Stimulated activated naive CD4-positive, alpha-beta T cell treated with Interleukin-2 at 50 U/mL for 16 hours (primary cell): ENCODE measurements around the gene GPR162.
A peak's percentile ranks its signal among the peaks of the same experiment; 100 is the strongest.

Experiments
- DNase-seq: peaks from one replicate; lab custom pipeline; 2025; lab: John Stamatoyannopoulos, UW

GPR162 gene

DNA sequence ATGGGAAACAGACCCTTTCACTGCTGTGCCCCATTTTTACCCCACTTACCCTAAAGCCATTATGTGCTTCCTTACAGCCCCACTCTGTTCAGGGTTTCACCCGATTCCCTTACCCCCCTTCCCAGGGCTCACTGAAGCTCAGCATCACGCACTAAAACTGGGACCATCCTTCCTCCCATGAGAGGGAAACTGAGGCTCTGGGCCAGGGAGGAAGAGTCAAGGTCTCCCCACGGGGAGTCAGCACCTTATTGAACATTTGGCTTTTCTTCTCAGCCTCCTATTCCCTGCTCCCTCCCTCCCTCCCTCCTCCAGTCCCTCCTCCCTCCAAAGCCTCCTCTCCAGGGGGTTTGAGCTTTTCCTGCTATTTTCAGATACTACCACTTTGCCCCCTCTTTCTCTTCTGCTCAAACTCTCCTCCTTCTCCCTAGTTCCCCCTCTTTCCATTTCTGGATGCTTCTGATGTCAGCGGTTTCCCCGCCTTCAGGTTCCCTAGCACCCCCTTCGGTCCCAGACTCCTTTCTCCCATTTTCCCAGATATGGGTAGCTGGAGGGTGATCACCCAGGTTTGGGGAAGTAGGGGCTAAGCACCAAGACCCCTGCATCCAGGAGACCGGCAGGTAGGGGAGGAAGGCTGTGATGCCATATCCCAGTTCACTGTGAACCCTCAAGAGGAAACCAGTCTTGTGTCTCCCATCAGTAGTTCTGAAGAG, 960 bp downstream of the GPR162 start:
- DNase-seq = no peak

DNA sequence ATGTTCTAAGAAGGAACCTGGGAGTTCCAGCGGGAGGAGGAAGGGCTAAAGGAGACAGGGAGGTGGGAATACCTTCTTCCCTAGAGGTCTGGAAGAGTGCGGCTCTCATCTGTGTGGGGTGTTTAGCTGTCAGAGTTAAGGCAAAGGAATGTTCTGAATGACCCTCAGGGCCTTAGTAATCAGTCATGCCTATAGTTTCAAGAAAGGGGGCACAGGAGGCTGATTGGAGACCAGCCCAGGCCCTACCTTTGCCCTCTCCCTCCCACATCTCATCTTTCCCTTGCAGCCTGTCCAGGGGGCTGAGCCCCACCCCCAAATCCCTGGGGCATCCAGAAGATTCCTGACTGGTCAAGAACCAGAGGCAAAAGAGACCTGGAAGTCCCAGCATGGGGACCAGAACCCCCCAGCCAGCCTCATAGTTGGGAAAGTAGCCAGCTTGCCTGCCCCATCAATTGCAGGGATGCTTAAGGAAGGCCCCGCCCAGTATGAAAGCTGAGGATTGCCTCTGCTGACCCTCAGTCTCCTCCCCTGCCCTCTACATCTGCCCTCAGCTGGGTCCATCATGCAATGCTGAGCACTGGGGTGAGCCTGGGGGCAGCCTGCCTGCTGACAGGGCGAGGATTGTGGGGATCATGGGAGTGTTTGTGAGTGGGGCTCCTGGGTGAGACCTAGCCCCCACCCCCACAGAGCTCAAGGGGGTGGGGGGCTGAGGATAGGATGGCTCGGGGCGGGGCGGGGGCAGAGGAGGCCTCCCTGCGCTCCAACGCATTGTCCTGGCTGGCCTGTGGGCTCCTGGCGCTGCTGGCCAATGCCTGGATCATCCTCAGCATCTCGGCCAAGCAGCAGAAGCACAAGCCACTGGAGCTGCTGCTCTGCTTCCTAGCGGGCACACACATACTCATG, 1.8 kb downstream of the GPR162 start:
- no peak for DNase-seq

DNA sequence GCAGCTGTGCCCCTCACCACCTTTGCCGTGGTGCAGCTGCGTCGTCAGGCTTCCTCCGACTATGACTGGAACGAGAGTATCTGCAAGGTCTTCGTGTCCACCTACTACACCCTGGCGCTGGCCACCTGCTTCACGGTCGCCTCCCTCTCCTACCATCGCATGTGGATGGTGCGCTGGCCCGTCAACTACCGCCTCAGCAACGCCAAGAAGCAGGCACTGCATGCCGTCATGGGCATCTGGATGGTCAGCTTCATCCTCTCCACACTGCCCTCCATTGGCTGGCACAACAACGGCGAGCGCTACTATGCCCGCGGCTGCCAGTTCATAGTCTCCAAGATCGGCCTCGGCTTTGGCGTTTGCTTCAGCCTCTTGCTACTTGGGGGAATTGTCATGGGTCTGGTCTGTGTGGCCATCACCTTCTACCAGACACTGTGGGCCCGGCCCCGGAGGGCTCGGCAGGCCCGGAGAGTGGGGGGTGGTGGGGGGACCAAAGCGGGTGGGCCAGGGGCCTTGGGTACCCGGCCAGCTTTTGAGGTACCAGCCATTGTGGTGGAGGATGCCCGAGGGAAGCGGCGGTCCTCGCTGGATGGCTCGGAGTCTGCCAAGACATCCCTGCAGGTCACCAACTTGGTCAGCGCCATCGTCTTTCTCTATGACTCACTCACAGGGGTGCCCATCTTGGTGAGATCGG, 2.6 kb downstream of the GPR162 start:
- DNase-seq = no peak

DNA sequence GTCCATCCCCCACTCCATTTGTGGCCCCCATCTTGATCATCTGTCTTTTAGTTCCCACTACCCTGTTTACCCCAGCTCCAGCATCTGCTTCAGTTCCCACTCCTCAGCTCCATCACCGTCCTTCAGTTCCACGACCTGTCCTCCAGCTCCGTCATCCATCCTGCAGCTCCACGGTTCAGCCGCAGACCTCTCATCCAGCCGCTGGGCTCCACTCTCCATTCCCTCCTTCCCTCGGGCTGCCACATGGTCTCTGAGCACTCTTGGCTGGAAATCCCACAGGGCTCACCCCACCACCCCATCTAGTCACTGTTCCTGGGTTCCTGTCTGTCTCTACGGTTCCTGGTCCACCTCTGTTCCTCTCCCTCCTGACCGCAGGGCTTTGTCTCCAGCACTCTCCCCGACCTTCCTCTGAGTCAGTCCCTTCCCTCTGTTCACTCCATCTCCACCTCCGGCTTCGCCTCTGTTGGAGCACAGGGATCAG, 3.3 kb downstream of the GPR162 start:
- no peak for DNase-seq

DNA sequence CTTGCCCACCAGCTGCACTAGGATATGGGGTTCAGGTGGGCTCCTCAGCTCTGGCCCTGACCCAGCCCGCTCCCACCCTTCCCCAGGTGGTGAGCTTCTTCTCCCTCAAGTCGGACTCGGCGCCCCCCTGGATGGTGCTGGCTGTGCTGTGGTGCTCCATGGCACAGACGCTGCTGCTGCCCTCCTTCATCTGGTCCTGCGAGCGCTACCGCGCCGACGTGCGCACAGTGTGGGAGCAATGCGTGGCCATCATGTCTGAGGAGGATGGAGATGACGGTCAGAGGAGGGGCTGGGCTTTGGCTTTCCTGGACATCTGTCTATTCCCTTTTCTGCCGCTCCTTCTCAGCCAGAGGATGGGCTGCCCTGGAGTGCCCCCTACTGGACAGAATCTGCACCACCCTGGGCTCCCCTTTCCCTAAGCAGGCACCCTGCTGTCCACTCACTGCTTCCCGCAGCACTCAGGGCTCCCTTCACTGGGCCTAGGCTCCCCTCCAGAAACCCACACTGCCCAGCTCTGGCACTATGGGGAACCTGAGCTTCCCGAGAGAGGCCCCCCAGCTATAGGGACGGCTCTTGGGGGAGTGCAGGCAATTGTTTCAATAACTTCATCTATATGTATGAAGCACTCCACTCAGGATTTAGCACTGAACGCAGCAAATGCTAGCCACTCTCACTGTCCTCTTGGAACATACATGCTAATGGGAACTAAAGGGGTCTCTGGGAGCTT, 3.9 kb downstream of the GPR162 start:
- DNase-seq = peak; percentile 71

DNA sequence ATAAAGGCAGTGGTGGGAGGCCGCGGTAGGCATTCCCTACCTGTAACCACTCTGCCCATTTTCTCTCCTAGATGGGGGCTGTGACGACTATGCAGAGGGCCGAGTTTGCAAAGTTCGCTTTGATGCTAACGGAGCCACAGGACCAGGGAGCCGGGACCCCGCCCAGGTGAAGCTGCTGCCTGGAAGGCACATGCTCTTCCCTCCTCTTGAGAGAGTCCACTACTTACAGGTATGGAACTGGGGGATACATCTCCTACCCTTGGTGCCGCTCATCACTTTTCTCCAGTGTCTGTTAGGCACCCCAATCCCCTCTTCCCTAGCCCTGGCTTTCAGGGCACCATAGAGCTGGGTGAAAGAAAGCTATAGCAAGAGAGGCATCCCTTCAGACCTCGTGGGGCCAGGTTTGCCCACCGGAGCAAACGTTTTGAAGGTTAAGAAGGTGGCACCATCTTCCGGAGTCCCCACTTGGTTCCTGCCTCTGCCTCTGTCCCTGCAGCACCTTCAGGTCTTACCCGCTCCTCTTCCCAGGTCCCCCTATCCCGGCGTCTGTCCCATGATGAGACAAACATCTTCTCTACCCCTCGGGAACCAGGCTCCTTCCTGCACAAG, 4.6 kb downstream of the GPR162 start:
- DNase-seq = no peak

DNA sequence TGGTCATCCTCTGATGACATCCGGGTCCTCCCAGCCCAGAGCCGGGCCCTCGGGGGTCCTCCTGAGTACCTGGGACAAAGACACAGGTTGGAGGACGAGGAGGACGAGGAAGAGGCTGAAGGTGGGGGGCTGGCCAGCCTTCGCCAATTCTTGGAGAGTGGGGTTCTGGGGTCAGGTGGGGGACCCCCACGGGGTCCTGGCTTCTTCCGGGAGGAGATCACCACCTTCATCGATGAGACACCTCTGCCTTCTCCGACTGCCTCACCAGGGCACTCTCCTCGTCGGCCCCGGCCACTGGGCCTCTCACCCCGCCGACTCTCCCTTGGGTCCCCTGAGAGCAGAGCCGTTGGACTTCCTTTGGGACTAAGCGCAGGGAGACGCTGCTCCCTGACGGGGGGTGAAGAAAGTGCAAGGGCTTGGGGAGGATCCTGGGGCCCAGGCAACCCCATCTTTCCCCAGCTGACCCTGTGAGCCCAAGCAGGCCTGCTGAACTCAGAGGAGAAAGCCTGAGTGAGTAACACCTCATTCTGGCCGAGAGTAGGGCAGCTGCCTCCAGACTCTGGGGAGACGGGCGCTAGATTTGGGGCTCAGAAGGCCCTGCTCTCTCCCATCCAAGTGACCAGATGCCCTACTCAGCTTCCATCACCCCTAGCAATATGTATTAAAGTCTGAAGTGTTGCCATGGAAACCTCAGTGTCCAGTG, 5.3 kb downstream of the GPR162 start:
- DNase-seq = no peak

DNA sequence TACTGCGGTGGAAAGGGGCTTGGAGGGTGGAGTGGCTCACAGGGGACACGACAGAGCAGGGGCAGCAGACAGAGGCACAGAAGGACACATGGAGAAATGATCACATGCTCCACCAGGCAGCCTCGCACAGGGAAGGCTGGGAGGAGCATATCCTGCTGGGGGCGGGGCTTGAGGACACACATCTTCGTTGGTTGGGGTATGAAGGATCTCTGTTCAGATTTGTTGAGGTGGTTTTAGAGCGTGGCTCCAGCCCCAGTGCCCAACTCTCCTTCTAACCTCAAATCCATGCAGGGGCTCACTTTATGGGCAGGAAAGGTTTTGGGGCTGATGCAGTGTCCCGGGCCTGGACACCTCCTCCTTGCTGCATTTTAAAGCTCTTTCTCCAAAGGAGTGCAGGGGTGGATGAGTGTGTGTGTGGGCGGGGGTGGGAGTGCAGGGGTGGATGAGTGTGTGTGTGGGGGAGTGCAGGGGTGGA, 5.9 kb downstream of the GPR162 start:
- DNase-seq = peak; percentile 38

DNA sequence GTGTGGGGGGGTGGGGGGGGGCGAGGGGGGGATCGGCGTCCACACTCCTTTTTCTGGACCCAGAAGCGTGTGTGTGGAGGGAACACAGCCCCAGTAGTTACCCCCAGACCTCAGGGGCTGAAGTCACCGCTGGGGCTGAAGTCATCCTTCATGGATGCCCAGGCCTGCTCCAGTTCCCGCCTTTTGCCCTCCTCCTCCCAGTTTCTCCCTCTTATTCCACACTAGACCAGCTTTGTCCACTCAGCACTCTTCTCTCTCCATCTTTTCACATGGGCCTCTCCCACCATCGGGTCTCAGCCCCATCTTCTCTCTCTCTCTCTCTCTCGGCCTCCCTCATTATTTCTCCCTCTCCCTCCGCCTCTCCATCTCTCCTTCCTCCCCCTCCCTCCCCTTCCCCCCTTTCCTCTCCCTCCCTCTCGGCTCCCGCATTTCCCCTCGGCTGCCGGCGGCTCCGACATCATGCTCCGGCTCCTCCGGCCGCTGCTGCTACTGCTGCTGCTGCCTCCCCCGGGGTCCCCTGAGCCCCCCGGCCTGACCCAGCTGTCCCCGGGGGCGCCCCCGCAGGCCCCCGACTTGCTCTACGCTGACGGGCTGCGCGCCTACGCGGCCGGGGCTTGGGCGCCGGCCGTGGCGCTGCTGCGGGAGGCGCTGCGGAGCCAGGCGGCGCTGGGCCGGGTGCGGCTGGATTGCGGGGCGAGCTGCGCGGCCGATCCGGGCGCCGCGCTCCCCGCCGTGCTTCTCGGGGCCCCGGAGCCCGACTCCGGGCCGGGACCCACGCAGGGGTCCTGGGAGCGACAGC, 6.6 kb downstream of the GPR162 start, which contains the start of gene P3H3:
P3H3 (plus strand) TSS at position 426 of the 799 bp plus-strand sequence; CDS start at position 460, 34 bp downstream.
- no peak for DNase-seq

DNA sequence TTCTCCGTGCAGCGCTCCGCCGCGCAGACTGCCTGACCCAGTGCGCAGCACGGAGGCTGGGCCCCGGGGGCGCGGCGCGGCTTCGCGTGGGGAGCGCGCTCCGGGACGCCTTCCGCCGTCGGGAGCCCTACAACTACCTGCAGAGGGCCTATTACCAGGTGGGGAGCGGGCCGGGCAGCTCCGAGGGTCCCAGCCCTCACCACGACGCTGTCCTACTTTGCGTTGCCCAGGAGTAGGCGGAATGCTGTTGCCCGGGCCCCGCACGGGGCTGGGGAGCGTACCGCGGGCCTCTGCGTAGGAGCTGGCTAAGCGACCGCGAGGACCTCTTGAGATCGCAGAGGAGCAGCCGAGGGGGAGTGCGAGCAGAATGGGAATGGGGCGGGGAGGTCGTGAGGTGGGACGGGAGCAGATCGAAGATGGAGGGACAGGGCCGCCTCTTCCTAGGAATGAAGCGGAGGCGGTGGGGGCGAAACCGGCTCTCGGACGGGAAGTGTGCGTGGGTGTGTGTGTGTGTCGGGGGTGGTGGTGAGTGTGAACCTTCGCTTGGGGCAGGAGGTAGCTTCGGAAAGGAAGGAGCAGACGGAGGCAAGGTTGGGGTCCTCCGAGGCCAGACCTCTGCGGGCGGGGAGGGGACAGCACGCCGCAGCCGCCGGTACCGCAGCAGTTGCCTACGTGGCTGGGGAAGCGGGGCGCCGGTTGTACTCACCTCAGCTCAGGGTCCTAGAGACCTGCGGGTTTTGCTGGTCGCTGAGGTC, 7.3 kb downstream of the GPR162 start:
- peak; percentile 36 for DNase-seq

DNA sequence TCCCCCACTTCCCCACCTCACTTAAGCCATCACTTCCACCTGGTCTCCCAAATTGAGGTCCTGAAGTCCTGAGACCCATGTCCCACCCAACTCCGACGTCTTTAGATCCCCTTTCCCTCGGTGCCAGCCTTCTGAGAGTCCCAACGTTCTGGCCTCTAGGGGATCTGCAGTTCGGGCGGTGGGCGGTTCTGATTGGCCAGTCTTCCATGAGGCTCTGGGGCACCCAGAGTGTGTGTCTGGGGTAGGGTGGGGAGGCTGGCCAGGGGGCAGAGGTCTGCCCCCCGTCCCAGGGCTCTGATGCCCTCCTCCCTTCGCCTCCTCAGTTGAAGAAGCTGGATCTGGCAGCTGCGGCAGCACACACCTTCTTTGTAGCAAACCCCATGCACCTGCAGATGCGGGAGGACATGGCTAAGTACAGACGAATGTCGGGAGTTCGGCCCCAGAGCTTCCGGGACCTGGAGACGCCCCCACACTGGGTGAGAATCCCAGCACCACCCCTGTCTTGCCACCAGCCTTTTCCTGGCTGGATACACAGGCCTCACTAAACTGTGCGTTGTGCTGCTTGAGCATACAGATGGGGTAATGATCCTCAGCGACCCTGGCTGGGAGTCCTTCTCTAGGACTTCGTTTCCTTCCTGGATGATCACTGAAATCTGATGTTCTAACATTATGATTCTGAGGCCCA, 8.1 kb downstream of the GPR162 start:
- no peak for DNase-seq

DNA sequence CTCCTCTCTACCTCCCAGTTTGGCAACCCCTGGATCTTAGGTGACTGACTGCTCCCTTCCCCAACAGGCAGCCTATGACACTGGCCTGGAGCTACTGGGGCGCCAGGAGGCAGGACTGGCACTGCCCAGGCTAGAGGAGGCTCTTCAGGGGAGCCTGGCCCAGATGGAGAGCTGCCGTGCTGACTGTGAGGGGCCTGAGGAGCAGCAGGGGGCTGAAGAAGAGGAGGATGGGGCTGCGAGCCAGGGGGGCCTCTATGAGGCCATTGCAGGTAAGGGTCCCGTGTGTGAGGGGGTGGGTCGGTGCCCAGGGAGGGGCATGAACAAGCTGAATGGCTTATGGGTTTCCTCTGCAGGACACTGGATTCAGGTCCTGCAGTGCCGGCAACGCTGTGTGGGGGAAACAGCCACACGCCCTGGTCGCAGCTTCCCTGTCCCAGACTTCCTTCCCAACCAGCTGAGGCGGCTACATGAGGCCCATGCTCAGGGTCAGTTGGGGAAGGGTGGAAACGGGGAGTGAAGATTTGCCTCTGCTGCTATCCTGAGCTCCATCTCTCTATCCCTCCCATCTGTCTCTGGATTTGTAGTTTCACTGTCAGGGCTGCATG, 8.8 kb downstream of the GPR162 start:
- DNase-seq = no peak

DNA sequence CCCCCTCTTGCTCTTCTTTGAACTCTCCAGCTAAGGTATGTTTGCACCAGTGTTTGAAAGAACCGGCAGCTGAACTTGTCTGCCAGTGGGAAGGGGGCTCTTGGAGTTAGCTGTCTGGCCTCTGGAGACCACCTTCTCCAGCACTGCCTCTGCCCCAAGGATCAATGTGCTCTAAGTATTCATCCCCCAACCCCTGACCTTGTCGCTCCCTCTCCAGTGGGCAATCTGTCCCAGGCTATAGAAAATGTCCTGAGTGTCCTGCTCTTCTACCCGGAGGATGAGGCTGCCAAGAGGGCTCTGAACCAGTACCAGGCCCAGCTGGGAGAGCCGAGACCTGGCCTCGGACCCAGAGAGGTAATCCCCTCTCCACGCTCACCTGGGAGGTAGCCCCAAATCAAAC, 9.4 kb downstream of the GPR162 start:
- DNase-seq = no peak

DNA sequence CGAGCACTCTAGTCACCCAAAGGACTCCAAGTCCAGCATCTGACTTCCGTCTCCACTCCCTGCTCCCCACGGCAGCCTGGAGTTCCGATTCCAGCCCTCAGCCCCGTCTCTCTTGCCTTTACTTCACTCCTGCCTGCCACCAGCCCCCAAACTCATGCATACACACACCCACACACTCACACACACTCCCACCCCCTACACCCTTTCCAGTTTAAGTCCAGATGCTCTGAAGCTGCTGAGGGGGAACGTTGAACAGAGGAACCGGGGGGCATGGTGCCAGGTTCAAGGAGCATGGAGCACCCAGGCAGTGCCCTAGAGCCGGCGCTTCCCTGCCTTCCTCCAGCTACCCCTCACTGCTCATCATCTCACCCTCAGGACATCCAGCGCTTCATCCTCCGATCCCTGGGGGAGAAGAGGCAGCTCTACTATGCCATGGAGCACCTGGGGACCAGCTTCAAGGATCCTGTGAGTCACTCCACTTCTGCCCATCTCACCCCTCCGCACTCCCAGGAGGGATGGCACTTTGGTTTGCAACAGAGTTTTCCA, 9.9 kb downstream of the GPR162 start:
- DNase-seq = no peak

DNA sequence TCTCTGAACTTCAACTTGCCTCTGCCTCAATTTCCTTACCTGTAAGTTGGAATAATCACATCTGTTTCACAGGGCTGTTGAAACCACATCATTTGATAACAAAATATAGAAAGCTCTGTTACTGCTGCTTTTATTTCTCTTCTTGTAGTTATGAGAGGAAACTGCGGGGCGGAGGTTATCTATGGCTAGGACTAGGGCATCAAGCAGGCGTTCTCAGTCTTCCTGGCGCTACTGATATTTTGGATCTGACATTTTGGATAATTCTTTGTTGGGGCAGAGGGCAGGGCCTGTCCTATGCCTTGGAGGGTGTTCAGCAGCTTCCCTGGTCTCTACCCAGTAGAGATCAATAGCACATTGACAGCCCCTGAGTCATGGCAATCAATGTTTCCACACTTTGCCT, 10.5 kb downstream of the GPR162 start:
- no peak for DNase-seq

DNA sequence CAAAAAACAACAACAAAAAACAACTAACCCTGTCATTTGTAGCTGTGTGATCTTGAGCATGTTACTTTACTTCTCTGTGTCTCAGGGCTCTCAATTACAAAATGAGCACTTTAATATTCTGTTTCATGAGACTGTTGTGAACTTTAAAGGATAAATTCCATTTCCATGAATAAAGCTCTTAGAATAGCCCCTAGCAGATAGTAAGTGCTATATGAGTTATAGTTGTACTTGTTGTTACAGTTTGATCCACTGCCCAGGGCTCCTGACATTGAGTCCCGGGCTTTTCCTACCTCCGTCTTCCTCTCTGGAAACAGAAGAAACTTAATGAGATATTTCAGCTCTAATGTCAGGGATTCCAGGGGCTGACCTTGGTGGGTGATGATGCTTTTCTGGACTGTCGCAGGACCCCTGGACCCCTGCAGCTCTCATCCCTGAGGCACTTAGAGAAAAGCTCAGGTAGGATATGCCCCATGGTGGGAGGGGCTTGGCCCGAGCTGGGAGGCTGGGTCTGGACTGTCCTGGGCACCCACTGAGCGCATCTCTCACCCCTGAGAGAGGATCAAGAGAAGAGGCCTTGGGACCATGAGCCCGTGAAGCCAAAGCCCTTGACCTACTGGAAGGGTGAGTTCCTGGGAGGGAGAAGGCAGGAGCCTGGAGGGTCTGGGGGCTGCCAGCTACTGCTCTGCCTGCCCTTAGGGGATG, 11.7 kb downstream of the GPR162 start:
- no peak for DNase-seq

DNA sequence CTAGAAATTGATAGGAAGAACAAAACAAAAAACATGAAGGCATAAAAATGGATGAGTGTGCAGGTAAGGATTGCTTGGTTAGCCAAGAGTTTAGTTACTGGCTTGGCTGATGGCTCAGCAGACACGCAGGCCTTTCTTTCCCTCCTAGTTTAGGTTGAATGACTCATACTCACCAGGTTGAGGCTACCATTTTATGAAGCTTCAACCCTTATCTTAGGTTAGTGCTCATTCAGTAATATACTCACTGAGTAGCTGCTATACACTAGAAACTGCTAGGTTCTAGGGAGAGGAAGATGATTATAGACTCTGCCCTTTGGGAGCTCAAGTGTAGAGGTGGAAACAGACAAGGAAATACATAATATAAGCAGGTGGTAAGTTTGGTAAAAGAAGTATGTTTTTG, 12.6 kb downstream of the GPR162 start:
- DNase-seq = no peak
